GM13977 (cell line): ENCODE measurements around the gene CLUH.
"Not testable (repeated sequence)": the region's sequence is repeated elsewhere in the genome, so short reads cannot be mapped to it uniquely, and the experiment has no call there.

ENCODE experiments used
- DNase-seq: peaks from one replicate; pipeline ENCODE4 v3.0.0; 2012; ENCODE audit warnings: low spot score
- CTCF ChIP-seq: IDR thresholded peaks from 2 replicates; pipeline ENCODE4 v1.5.1; 2012; ENCODE audit warnings: mild to moderate bottlenecking, control low read depth; ENCODE audit not compliant: insufficient read depth; ENCODE audit errors: extremely low read depth, missing control alignments
- in situ Hi-C: fragments of 300-500 bp; cut with MboI; formaldehyde crosslinking; loops from one replicate; pipeline ENCODE4 v1.12.0; 2022; ENCODE audit warnings: low sequenced_read_pairs, low pct_unique_long_range_greater_than_20kb, mixed read lengths, inconsistent platforms; ENCODE audit not compliant: unreplicated experiment

Gene CLUH

GRCh38 chr17:2681650-2682049 lies 29.9 kb downstream of the CLUH start:
- no peak for DNase-seq
- no peak for TF ChIP-seq CTCF
- in situ Hi-C loops, result no loop called here

GRCh38 chr17:2680961-2681360 lies 30.6 kb downstream of the CLUH start:
- in situ Hi-C loops, result no loop called here
- no peak for TF ChIP-seq CTCF
- no peak for DNase-seq

- DNase-seq, in situ Hi-C loops: not testable (repeated sequence)
Measured at GRCh38 chr17:2679247-2679646, 32.3 kb downstream of the CLUH start.

GRCh38 chr17:2672026-2672425 lies 39.5 kb downstream of the CLUH start:
- in situ Hi-C loops, result no loop called here
- no peak for TF ChIP-seq CTCF
- DNase-seq, result no peak

GRCh38 chr17:2660410-2660809 lies 51.2 kb downstream of the CLUH start:
- in situ Hi-C loops, DNase-seq: not testable (repeated sequence)

- in situ Hi-C loops, DNase-seq: not testable (repeated sequence)
Measured at GRCh38 chr17:2659337-2659736, 52.2 kb downstream of the CLUH start.

- no peak for TF ChIP-seq CTCF
- in situ Hi-C loops, result no loop called here
- no peak for DNase-seq
Measured at GRCh38 chr17:2656283-2656682, 55.3 kb downstream of the CLUH start.

GRCh38 chr17:2655546-2655945 lies 56.0 kb downstream of the CLUH start:
- TF ChIP-seq CTCF, result no peak
- in situ Hi-C loops, result no loop called here
- no peak for DNase-seq

GRCh38 chr17:2652911-2653310 lies 58.7 kb downstream of the CLUH start:
- in situ Hi-C loops, DNase-seq: not testable (repeated sequence)
